Brain microvascular endothelial cell (primary cell): Measurements from ENCODE around the gene TIE1.

Source experiments
- DNase-seq: peaks from one replicate; pipeline ENCODE4 v3.0.0-alpha.2; 2020
- H3K27ac ChIP-seq: fragments of 250-450 bp; sonication (Bioruptor Pico); 2 replicates; pipeline ENCODE4 v1.5.1; 2020; ENCODE audit warnings: mild to moderate bottlenecking, moderate library complexity
- H3K27me3 ChIP-seq: fragments of 250-450 bp; sonication (Bioruptor Pico); replicated peaks from 2 replicates; pipeline ENCODE4 v1.5.1; 2020; ENCODE audit warnings: mild to moderate bottlenecking
- H3K36me3 ChIP-seq: fragments of 250-450 bp; sonication (Bioruptor Pico); replicated peaks from 2 replicates; pipeline ENCODE4 v1.5.1; 2020; ENCODE audit warnings: mild to moderate bottlenecking
- H3K4me3 ChIP-seq: 2 replicates; pipeline ENCODE4 v1.5.1; 2011; ENCODE audit warnings: low read depth, mild to moderate bottlenecking, control low read depth, low read length, moderate library complexity
- in situ Hi-C: cut with HindIII; loops from 2 replicates; pipeline ENCODE4 v1.10.0; 2017; ENCODE audit warnings: low sequenced_read_pairs, low pct_ligation_motif_present
- TF ChIP-seq, protein P1 (sequence below): IDR thresholded peaks from 2 replicates; pipeline ENCODE4 v1.5.1; 2011; ENCODE audit warnings: low read depth, mild to moderate bottlenecking, moderate library complexity, low read length, control low read depth, inconsistent platforms; ENCODE audit errors: missing control alignments

Gene TIE1

DNA sequence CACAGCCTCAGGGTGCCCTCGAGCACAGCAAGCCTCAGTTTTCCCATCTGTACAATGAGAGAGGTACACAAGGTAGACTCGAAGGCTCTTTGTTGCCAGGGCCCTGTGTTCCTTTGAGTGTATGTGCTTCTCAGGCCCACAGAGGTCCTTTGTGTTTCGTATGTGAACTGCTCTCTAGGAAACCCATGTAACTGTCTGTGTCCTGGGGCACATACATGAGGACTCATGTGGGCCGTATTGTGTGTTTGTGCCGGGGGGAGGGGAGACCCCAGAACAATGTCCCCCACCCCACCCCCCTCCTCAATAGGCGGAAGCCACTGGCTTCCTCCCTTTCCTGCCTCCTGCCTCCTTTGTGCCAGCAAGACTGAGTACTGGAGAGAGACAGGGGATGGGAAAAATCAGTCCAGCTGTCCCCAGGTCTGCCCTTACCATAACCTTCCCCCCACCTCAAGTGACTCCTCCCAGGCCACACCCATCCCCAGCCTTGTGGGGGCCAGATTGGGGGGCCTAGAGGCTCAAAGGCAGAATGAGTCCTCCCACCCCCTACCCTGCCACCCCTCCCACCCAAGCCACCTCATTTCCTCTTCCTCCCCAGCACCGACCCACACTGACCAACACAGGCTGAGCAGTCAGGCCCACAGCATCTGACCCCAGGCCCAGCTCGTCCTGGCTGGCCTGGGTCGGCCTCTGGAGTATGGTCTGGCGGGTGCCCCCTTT is at the start of gene TIE1:
TSS of gene TIE1 (plus strand) at position 605 of the 717 bp plus-strand sequence. CDS start at position 695, 90 bp downstream.
- in situ Hi-C loops: no loop called here
- no peak for DNase-seq
- H3K27me3 ChIP-seq: no peaks in the 10 kb centered on the region
- no peak within 1 kb of the TSS for H3K4me3 ChIP-seq
- H3K27ac ChIP-seq: no peak within 1 kb of the TSS
- TF ChIP-seq, protein P1, sequence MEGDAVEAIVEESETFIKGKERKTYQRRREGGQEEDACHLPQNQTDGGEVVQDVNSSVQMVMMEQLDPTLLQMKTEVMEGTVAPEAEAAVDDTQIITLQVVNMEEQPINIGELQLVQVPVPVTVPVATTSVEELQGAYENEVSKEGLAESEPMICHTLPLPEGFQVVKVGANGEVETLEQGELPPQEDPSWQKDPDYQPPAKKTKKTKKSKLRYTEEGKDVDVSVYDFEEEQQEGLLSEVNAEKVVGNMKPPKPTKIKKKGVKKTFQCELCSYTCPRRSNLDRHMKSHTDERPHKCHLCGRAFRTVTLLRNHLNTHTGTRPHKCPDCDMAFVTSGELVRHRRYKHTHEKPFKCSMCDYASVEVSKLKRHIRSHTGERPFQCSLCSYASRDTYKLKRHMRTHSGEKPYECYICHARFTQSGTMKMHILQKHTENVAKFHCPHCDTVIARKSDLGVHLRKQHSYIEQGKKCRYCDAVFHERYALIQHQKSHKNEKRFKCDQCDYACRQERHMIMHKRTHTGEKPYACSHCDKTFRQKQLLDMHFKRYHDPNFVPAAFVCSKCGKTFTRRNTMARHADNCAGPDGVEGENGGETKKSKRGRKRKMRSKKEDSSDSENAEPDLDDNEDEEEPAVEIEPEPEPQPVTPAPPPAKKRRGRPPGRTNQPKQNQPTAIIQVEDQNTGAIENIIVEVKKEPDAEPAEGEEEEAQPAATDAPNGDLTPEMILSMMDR: no peak
- H3K36me3 ChIP-seq: no peaks in the 10 kb centered on the region

GRCh38 chr1:43251024-43251423 is 49.8 kb upstream of the TIE1 start:
- Histone ChIP-seq H3K4me3 (no peak overlapping the region), H3K27ac (no peak overlapping the region), H3K27me3 (no peaks in the 10 kb centered on the region), H3K36me3 (no peaks in the 10 kb centered on the region)
- no peak for DNase-seq
- in situ Hi-C loops: no loop called here
- TF ChIP-seq, protein P1: no peak

DNA sequence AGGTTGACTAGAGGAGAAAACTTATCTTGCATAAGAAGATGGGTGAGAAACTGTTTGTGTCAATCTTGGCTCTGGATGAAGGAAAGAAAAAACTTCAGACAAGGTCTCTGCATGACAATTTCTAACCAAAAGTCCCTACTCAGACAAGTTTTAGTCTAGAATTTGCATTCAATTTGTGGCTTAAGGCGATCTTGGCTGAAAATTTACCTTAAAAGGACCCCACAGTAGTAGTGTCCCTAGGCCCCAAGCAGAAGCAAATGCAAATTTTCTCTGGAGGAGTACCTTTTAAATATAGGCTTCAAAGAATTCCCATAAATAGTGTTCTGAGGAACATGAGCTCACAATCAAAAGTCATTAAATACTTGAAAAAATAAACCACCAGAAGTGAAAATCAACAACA is 48.6 kb upstream of the TIE1 start:
- in situ Hi-C loops: no loop called here
- TF ChIP-seq, protein P1: no peak
- no peak for DNase-seq

DNA sequence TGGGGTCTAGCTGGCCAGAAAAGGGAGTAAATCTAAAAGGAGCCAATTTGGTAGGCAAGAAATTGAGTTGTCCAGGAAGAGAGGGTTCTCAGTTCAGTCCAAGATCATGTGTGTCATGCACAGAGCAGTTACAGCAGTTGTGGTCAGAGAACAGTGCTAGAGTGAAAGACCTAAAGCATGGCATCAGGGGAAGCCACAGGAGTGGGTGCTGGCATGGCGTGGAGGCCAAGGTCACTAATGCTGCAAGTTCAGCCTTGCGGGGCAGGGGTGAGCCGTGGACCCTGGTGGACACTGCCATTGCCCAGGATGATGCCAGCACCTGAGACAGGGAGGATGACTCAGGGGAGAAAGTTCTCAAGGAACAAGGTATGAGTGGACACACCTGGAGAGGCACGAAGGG is 47.6 kb upstream of the TIE1 start:
- TF ChIP-seq, protein P1: no peak
- H3K36me3 ChIP-seq: no peaks in the 10 kb centered on the region
- H3K4me3 ChIP-seq: no peak overlapping the region
- no peak overlapping the region for H3K27ac ChIP-seq
- no peak for DNase-seq
- in situ Hi-C loops: no loop called here
- no peaks in the 10 kb centered on the region for H3K27me3 ChIP-seq

More for the DNA sequence above, 48.6 kb upstream of the TIE1 start:
- Histone ChIP-seq H3K27me3 (no peaks in the 10 kb centered on the region), H3K27ac (no peak overlapping the region), H3K36me3 (no peaks in the 10 kb centered on the region), H3K4me3 (no peak overlapping the region)

GRCh38 chr1:43253876-43254275 is 46.9 kb upstream of the TIE1 start:
- in situ Hi-C loops: no loop called here
- DNase-seq: no peak
- no peaks in the 10 kb centered on the region for H3K27me3 ChIP-seq
- H3K27ac ChIP-seq: no peak overlapping the region
- H3K36me3 ChIP-seq: no peaks in the 10 kb centered on the region
- no peak overlapping the region for H3K4me3 ChIP-seq
- TF ChIP-seq, protein P1: no peak
